ENCODE data around the gene GNA14.

DNA sequence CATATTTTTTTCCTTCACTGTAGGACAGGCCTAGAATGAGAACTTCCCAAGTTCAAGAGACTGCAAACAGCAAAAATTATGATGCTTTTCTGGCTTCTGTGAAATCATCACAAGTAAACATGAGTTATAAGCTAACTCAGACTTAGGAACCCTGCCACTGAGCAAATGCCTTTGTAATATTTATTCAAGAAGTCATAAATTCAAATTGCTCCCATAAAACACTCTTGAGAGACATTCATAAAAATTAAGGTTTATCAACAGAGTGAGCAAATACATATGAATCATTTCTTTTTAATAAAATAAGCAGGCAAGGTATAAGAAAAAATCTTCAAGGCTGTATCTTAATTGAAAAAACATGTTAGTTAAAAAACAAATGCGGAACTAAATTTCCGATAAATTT is 124.2 kb downstream of the GNA14 start:
- TF ChIP-seq, protein P1, sequence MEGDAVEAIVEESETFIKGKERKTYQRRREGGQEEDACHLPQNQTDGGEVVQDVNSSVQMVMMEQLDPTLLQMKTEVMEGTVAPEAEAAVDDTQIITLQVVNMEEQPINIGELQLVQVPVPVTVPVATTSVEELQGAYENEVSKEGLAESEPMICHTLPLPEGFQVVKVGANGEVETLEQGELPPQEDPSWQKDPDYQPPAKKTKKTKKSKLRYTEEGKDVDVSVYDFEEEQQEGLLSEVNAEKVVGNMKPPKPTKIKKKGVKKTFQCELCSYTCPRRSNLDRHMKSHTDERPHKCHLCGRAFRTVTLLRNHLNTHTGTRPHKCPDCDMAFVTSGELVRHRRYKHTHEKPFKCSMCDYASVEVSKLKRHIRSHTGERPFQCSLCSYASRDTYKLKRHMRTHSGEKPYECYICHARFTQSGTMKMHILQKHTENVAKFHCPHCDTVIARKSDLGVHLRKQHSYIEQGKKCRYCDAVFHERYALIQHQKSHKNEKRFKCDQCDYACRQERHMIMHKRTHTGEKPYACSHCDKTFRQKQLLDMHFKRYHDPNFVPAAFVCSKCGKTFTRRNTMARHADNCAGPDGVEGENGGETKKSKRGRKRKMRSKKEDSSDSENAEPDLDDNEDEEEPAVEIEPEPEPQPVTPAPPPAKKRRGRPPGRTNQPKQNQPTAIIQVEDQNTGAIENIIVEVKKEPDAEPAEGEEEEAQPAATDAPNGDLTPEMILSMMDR (conservative IDR thresholded peaks at IDR 0.05; ENCODE audit: low read length), result no peak
- no peak for TF ChIP-seq EZH2phosphoT487 (IDR thresholded peaks at IDR 0.05; ENCODE audit: borderline replicate concordance, low read depth, low read length)

Data from OCI-LY7 (cell line).